ENCODE data around the gene SAMD4A.
A peak's percentile ranks its signal among the peaks of the same experiment; 100 is the strongest.

SAMD4A gene

GRCh38 chr14:54577494-54577893 lies 10.6 kb downstream of the SAMD4A start:
- no peak overlapping the region for H3K4me3 ChIP-seq (ENCODE audit: low read depth, low read length)
- DNase-seq = no peak
- no peak overlapping the region for H3K14ac ChIP-seq (ENCODE audit: low read length)
- no peak overlapping the region for H3K27ac ChIP-seq (ENCODE audit: low read depth, low read length)
- H3K18ac ChIP-seq (ENCODE audit: low read length) = no peak overlapping the region
- no peak overlapping the region for H3K4me2 ChIP-seq (ENCODE audit: low read length)
- no peak overlapping the region for H4K8ac ChIP-seq (ENCODE audit: low read depth, low read length)
- H3K4me1 ChIP-seq (ENCODE audit: control insufficient read depth in 1 of 2, insufficient read depth in 2 of 2, low read length in 2 of 2) = peaks cover 8 to 15% of the 10 kb centered on the region in 2 experiments
- no peak overlapping the region for H2BK12ac ChIP-seq (ENCODE audit: low read length)
- no peak overlapping the region for H3K4ac ChIP-seq (ENCODE audit: low read depth, low read length)
- H2BK5ac ChIP-seq (ENCODE audit: low read depth, low read length, poor library complexity) = no peak overlapping the region
- no peak overlapping the region for H4K91ac ChIP-seq (ENCODE audit: low read depth, low read length)
- no CpG with 5 or more reads among the region's 6 CpGs for WGBS (ENCODE audit: extremely low coverage, insufficient coverage, insufficient read length)
- H4K12ac ChIP-seq (ENCODE audit: low read depth, low read length) = no peak overlapping the region
- no peaks in the 10 kb centered on the region for H3K27me3 ChIP-seq (ENCODE audit: insufficient read depth, low read length)
- peaks cover 2% of the 10 kb centered on the region for H3K79me2 ChIP-seq (ENCODE audit: control insufficient read depth, insufficient read depth, low read length, poor library complexity)
- H2AK5ac ChIP-seq (ENCODE audit: low read length) = no peak overlapping the region
- no peak overlapping the region for H3K9ac ChIP-seq (ENCODE audit: low read length)
- no peak overlapping the region for H2BK120ac ChIP-seq (ENCODE audit: insufficient read depth, low read length, poor library complexity)
- H3K36me3 ChIP-seq (ENCODE audit: control insufficient read depth in 1 of 2, insufficient read depth in 2 of 2, low read length in 2 of 2) = peaks cover 2 to 6% of the 10 kb centered on the region in 2 experiments
- H3K23ac ChIP-seq (ENCODE audit: low read length) = no peak overlapping the region
- H3K9me3 ChIP-seq (ENCODE audit: insufficient read depth, low read depth, low read length) = no peaks in the 10 kb centered on the region
- H2AFZ ChIP-seq (ENCODE audit: insufficient read depth, low read length, poor library complexity) = no peak overlapping the region
- H3K79me1 ChIP-seq (ENCODE audit: low read length) = no peaks in the 10 kb centered on the region

GRCh38 chr14:54577977-54578376 lies 11.0 kb downstream of the SAMD4A start:
- Histone ChIP-seq H3K23ac (ENCODE audit: low read length) (no peak overlapping the region), H2AFZ (ENCODE audit: insufficient read depth, low read length, poor library complexity) (no peak overlapping the region), H3K36me3 (ENCODE audit: control insufficient read depth in 1 of 2, insufficient read depth in 2 of 2, low read length in 2 of 2) (peaks cover 2 to 6% of the 10 kb centered on the region in 2 experiments), H3K18ac (ENCODE audit: low read length) (no peak overlapping the region), H3K9me3 (ENCODE audit: insufficient read depth, low read depth, low read length) (no peaks in the 10 kb centered on the region), H3K79me2 (ENCODE audit: control insufficient read depth, insufficient read depth, low read length, poor library complexity) (peaks cover 2% of the 10 kb centered on the region), H3K27me3 (ENCODE audit: insufficient read depth, low read length) (no peaks in the 10 kb centered on the region), H3K4me1 (ENCODE audit: control insufficient read depth in 1 of 2, insufficient read depth in 2 of 2, low read length in 2 of 2) (peaks cover 8 to 15% of the 10 kb centered on the region in 2 experiments), H3K4me2 (ENCODE audit: low read length) (no peak overlapping the region), H2BK5ac (ENCODE audit: low read depth, low read length, poor library complexity) (no peak overlapping the region), H3K4ac (ENCODE audit: low read depth, low read length) (no peak overlapping the region), H4K91ac (ENCODE audit: low read depth, low read length) (no peak overlapping the region), H3K9ac (ENCODE audit: low read length) (no peak overlapping the region), H3K27ac (ENCODE audit: low read depth, low read length) (no peak overlapping the region), H2AK5ac (ENCODE audit: low read length) (no peak overlapping the region), H3K79me1 (ENCODE audit: low read length) (no peaks in the 10 kb centered on the region), H3K14ac (ENCODE audit: low read length) (no peak overlapping the region), H3K4me3 (ENCODE audit: low read depth, low read length) (no peak overlapping the region), H2BK120ac (ENCODE audit: insufficient read depth, low read length, poor library complexity) (no peak overlapping the region), H4K12ac (ENCODE audit: low read depth, low read length) (no peak overlapping the region), H4K8ac (ENCODE audit: low read depth, low read length) (no peak overlapping the region), H2BK12ac (ENCODE audit: low read length) (no peak overlapping the region)
- WGBS (ENCODE audit: extremely low coverage, insufficient coverage, insufficient read length) = no CpG with 5 or more reads among the region's 3 CpGs
- no peak for DNase-seq

- Histone ChIP-seq H4K91ac (ENCODE audit: low read depth, low read length) (no peak overlapping the region), H3K79me2 (ENCODE audit: control insufficient read depth, insufficient read depth, low read length, poor library complexity) (peaks cover 2% of the 10 kb centered on the region), H4K12ac (ENCODE audit: low read depth, low read length) (no peak overlapping the region)
Measured at GRCh38 chr14:54579621-54580020, 12.7 kb downstream of the SAMD4A start.

GRCh38 chr14:54580933-54581332 lies 14.0 kb downstream of the SAMD4A start:
- no peak overlapping the region for H3K4me3 ChIP-seq (ENCODE audit: low read depth, low read length)
- peaks cover 2% of the 10 kb centered on the region for H3K79me2 ChIP-seq (ENCODE audit: control insufficient read depth, insufficient read depth, low read length, poor library complexity)
- WGBS (ENCODE audit: extremely low coverage, insufficient coverage, insufficient read length) = no CpG with 5 or more reads among the region's 3 CpGs
- H3K18ac ChIP-seq (ENCODE audit: low read length) = no peak overlapping the region
- DNase-seq = no peak
- no peak overlapping the region for H2AFZ ChIP-seq (ENCODE audit: insufficient read depth, low read length, poor library complexity)
- H2BK120ac ChIP-seq (ENCODE audit: insufficient read depth, low read length, poor library complexity) = no peak overlapping the region
- no peak overlapping the region for H3K27ac ChIP-seq (ENCODE audit: low read depth, low read length)
- no peak overlapping the region for H3K9ac ChIP-seq (ENCODE audit: low read length)
- no peak overlapping the region for H3K23ac ChIP-seq (ENCODE audit: low read length)
- no peak overlapping the region for H3K14ac ChIP-seq (ENCODE audit: low read length)
- no peaks in the 10 kb centered on the region for H3K27me3 ChIP-seq (ENCODE audit: insufficient read depth, low read length)
- H3K4ac ChIP-seq (ENCODE audit: low read depth, low read length) = no peak overlapping the region
- peaks cover 0 to 4% of the 10 kb centered on the region in 2 experiments for H3K36me3 ChIP-seq (ENCODE audit: control insufficient read depth in 1 of 2, insufficient read depth in 2 of 2, low read length in 2 of 2)
- H3K79me1 ChIP-seq (ENCODE audit: low read length) = no peaks in the 10 kb centered on the region
- H4K12ac ChIP-seq (ENCODE audit: low read depth, low read length) = no peak overlapping the region
- no peak overlapping the region for H4K91ac ChIP-seq (ENCODE audit: low read depth, low read length)
- H3K4me1 ChIP-seq (ENCODE audit: control insufficient read depth in 1 of 2, insufficient read depth in 2 of 2, low read length in 2 of 2) = peaks cover 3 to 9% of the 10 kb centered on the region in 2 experiments
- H3K4me2 ChIP-seq (ENCODE audit: low read length) = no peak overlapping the region
- no peaks in the 10 kb centered on the region for H3K9me3 ChIP-seq (ENCODE audit: insufficient read depth, low read depth, low read length)
- H4K8ac ChIP-seq (ENCODE audit: low read depth, low read length) = no peak overlapping the region
- H2BK12ac ChIP-seq (ENCODE audit: low read length) = no peak overlapping the region
- H2BK5ac ChIP-seq (ENCODE audit: low read depth, low read length, poor library complexity) = no peak overlapping the region
- no peak overlapping the region for H2AK5ac ChIP-seq (ENCODE audit: low read length)

More at GRCh38 chr14:54579621-54580020, 12.7 kb downstream of the SAMD4A start:
- Histone ChIP-seq H2AFZ (ENCODE audit: insufficient read depth, low read length, poor library complexity) (no peak overlapping the region), H3K4me3 (ENCODE audit: low read depth, low read length) (no peak overlapping the region), H3K4me2 (ENCODE audit: low read length) (no peak overlapping the region), H3K14ac (ENCODE audit: low read length) (no peak overlapping the region), H2BK12ac (ENCODE audit: low read length) (no peak overlapping the region), H3K9me3 (ENCODE audit: insufficient read depth, low read depth, low read length) (no peaks in the 10 kb centered on the region), H3K4me1 (ENCODE audit: control insufficient read depth in 1 of 2, insufficient read depth in 2 of 2, low read length in 2 of 2) (peaks cover 8 to 15% of the 10 kb centered on the region in 2 experiments), H2BK120ac (ENCODE audit: insufficient read depth, low read length, poor library complexity) (no peak overlapping the region), H3K4ac (ENCODE audit: low read depth, low read length) (no peak overlapping the region), H3K36me3 (ENCODE audit: control insufficient read depth in 1 of 2, insufficient read depth in 2 of 2, low read length in 2 of 2) (peaks cover 0 to 4% of the 10 kb centered on the region in 2 experiments), H2BK5ac (ENCODE audit: low read depth, low read length, poor library complexity) (no peak overlapping the region), H3K27me3 (ENCODE audit: insufficient read depth, low read length) (no peaks in the 10 kb centered on the region), H3K9ac (ENCODE audit: low read length) (no peak overlapping the region), H4K8ac (ENCODE audit: low read depth, low read length) (no peak overlapping the region), H3K18ac (ENCODE audit: low read length) (no peak overlapping the region), H3K23ac (ENCODE audit: low read length) (no peak overlapping the region), H3K79me1 (ENCODE audit: low read length) (no peaks in the 10 kb centered on the region), H3K27ac (ENCODE audit: low read depth, low read length) (no peak overlapping the region), H2AK5ac (ENCODE audit: low read length) (no peak overlapping the region)
- DNase-seq = peak in 1 of 2 donors; percentile 45
- no CpG with 5 or more reads among the region's 1 CpG for WGBS (ENCODE audit: extremely low coverage, insufficient coverage, insufficient read length)
